Left kidney (tissue), 2 donors: ENCODE data around the gene PHC2. TPM values are rescaled to one million over a fixed set of nuclear protein-coding genes. Genes with fewer than 3 reads are reported as not detected.

Source experiments
- DNase-seq: peaks from one replicate; pipeline ENCODE4 v3.0.0-alpha.2; 2013
- polyA plus RNA-seq: library from polyadenylated mRNA; unstranded; fragments of 120-200 nt; gene quantifications from one replicate; pipeline ENCODE4 v1.2.1, GENCODE V29; 2013; ENCODE audit not compliant: insufficient read length

Gene PHC2
- polyA plus RNA-seq, 1 donor = 103 TPM

DNA sequence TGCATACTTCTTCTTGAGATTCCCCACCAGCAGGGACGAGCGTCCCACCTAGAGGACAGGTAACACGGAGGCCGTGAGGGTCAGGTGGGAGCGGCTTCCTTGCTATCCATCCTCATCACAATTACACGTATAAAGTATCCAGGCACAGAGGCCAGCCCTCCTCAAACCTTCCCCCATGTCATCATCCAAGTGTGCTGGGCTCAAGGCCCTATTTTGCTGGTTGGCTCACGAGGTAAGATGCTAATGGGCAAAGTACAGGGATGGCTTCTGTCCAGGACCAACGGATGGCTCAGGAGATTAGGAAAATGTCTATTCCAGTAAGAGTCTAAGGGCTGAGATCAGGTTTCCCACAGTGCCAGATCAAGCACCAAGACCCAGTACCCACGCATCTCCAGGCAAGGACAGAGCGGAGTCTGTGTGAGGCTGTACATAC lies 98.5 kb downstream of the PHC2 start:
- no peak for DNase-seq

DNA sequence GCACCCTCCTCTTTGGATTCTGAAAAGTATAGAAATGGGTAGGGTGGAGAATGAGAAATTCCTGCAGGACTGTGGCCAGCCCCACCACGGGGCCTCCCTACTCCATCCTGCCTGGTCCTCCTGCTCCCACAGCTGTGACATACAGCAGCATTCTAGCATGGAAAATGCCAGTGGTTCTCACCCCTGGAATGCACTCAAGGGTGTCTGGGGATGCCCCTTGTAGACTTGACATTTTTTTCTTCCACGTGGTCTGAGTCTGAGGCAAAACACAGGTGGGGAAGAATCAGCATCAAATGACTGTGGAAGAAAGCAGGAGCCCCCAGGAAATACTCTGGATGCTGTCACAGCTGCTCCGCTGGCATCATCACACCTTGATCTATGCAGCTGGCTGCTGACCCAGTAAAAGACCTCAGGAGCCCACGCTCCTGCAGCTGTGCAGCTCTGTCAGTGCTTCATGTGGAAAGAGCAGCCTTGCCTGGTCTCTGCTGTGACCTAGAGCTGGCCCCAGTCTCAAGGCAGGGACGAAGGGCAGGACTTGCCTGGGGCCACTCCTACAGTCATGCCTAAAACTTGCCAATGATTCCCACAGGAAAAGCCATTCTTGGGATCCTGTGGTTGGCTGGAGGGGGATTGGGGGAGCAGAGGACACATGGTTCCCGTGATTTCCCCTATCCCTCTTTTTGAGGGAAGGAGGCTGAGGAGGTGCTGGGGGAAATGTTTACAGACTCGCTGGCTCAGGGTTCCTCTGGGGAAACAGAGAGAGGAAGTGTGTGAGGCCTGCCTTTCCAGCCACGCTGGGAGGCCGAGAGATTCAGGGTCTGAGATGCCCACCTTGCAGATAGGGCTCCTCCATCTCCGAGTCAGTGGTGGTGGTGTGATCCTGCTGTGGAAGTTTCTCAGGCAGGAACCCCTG lies 99.2 kb downstream of the PHC2 start:
- no peak for DNase-seq

DNA sequence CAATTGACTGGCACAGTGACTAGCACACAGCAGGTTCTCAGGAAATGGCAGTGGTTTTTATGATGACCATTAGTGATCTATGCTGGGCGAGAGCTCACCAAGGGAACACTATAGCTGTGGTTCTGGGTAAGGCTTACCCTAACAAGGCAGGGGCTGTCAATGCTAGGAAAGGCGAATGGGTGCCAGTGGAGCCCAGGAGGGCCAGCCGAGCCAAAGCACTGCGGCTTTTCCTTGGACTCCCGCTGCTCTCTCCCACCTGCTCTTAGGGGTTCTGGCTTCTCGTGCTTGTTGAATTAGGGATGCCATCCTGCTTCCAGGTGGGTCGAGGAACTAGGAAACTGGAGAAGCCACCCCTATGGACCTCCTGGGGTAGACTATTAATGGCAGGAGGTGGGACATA lies 100.0 kb downstream of the PHC2 start:
- no peak for DNase-seq

DNA sequence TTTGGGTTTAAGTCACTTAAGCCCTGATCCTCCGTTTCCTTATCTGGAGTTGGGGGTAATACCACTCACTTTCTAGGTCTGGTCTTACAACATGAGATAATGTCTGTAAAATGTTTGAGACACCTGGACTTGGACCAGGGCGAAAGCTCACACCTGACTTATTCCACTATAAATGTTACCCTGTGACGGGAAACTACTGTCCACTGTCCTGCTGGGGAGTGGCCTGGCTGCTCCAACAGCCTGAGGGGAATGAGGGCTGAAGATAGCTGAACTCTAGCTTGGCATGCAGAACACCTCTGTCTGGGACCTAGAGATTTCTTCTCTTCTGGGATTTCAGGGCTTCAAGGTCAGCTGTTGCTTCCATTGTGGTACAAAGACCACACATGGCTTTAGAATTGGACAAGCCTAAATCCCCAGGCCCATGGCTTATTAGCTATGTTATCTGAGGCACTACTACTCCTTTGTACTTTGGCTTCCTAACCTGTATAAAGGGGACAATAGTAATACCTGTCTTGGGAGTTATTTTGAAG lies 100.5 kb downstream of the PHC2 start:
- no peak for DNase-seq

DNA sequence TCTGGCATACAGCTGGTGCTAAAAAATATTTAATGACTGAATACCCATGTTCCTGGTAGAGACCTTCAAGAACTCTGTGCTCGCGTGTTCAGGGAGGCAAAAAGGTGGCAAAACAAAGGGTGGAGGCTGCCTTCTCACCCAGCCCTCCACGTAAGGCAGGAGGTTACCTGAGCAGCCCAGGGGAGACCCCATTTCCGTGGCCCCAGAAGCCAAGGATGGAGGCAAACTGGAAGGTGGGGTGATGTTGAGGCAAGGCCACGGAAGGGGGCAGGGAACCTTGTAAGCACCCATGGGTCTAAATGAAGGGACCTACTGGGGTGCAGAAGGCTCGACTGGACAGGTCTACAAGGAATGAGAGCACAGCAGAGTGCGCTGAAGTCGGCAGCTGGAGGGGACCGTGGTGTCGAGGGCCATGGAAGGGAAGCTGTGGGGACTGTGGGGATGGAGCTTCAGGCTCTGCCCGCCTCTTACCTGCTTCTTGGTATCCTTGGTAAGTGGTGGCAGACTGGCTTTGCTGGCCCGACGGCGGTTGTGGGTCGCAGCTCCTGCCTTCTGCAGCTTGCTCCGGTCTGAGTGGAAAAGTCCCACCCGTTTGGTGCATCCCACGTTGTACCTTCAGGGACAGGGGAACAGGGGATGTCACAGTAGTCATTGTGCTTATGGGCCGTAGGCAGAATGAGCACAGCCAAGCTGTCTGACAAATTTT lies 101.1 kb downstream of the PHC2 start:
- DNase-seq = no peak

DNA sequence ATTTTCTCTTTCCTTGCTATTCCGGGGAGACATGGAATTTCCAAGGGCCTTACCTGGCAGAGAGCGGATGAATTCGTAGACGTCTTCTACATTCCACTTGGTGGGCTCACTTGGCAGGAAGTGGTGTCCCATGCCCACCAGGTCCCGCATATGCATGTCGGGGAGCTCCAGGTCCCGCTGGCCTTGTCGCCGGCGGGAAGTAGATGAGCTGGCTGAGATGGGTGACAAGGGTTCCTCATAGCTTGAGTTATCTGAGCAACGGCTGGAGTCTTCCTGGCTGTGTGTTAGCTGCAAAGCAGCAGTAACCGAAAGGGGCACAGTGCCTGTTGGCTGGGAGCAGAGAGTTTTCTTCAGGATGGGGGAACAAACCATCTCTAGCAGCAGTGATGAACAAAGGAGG lies 102.1 kb downstream of the PHC2 start:
- no peak for DNase-seq

DNA sequence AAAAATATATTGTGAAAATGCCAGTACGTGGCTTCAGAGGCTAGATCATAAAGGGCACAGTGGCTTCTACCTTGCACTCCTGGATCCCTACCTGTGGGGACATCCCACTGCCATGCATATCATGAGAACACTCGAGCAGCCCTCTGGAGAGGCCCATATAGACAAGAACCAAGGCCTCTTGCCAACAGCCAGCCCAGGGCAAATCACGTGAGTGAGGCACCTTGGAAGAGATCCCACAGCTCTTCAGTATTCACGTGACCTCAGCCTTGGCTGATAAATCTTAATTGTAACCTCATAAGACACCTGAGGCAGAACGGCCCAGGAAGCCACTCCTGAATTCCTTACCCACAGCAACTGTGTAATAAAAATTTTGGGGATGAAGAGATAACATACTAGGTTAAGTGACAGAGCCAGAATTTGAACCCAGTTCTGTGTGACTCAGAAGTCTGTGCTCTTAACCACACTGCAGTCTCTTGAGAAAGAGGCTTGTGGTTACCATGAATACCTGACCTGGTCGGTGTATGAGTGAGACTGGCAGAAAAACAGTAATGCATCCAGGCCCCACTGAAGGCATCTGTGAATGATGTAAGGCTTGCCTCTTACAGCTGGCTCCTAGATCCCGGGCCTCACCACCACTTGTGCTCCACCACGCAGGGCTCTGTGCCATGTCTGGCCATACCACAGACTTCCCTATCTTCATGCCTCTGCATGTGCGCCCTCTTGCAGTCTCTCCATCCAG lies 103.1 kb downstream of the PHC2 start:
- no peak for DNase-seq

DNA sequence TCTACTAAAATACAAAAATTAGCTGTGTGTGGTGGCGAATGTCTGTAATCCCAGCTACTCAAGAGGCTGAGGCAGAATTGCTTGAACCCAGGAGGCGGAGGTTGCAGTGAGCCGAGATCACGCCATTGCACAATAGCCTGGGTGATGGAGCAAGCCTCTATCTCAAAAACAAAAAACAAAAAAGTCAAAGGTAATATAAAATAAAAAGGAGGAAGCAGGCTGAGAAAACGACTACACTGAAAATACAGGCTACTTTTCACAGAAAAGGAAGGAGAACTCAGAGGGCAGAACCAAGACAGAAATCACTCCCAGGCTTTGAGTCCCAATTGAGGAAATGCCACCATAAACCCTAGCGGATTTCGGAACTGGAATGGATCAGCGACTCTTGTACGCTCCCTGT lies 104.1 kb downstream of the PHC2 start:
- no peak for DNase-seq

DNA sequence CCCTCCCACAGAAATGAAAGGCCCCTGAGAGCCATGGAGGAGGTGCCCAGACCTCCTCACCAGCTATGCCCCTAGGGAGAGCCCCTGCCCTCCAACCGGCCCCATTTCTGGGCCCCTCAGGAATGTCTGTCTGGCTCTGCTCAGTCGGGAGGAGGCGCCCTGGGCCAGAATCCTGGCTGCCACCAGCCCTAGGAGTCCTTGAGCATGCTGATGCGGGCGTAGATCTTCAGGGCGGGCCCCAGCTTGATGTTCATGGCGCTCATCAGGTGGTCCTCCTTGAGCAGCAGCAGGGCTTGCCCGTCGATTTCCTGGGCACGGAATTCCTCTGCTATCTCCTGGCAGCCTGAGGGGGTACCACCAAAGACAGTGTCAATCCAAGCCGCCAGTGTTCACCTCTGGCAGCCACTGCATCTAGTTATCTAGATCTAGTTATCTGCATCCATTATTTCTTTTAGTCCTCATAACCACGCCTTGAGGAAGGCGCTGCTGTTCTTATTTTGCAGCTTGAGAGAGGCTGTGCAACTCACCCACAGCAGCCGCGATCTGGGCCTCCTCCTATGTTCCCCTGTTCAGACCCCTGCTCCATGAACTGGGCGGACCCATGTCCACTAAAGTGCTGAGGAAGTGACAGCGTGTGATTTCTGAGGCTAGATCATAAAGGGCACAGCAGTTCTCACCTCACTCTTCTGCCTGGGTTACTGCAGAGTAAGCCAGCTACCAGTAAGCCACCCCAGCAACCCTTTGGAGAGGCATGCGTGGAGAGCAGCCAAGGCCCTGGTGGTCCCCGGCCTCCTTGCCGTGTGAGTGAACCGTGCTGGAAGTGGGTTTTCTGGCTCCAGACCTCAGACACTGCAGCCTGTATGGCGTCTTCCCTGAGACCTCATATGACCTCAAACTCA lies 106.0 kb downstream of the PHC2 start:
- no peak for DNase-seq

DNA sequence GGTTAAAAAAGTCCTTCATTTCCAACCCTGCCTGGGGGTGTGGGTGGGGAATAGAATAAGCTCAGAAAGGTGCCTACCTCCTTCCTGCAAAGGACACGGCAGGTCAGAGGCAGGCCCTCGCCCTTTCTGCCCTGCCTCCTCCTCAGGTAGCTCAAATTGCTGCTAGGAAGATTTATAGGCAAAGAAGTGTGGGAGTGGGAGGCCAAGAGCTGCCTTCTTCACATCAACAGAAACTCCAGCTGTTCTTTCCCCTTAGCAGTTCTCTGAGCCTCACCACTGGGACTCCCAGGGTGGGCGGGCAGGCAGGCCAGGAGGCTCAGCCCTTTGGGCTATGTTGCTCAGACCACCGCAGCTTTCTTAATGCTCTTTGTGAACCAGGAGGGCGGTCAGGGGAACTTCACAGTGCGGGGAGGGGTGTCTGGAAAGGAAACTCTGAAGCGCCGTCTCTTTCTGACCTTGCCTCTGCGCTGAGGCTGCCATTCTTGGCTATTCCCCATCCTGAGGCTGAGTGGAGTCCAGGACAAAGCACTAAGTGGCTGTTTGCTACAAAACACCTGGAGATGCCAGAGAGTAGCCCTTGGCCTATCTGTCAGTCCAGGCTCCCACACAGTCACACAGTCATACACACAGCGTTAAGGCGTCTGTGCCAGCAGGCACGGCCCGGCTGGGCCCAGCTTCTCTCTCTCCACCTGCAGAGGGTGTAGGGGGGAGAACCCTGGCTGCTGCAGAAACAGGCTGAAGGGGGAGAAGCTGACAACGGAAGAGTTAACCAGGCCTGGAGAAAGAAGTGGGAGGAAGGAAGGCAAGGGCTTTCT lies 107.0 kb downstream of the PHC2 start:
- no peak for DNase-seq

DNA sequence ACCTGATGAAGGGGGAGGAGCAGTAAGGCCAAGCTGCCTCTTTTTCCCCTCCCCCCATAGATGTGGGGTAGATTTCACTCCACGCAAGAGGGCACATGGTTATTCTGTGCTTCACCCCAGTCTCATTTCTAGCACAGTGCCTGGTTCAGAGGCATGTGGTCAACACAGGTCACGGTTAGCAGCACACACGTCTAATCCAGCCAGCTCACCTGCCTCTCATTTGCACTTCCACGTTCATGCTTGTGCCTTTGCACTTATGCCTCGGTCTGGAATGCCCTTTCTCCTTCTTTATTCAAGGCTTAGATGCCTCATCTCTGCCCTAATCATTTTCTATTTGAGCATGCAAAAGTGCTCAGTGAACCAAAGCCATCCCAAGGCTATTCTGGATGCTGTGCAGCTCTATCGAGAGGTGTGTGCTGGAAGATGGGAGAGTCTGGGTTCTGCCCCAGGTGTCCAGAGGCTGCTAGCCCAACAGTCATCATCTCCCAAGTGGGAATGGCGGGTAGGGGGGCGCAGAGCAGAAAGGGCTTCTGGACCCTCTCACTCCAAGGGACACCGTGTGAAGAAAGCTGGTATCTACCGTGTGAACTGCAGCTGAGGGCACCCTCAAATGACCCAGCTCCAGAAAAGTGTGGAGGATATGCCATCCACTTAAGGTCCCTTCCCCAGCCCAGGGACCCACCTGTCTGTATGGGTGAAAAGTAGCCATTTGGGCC lies 107.9 kb downstream of the PHC2 start:
- no peak for DNase-seq

DNA sequence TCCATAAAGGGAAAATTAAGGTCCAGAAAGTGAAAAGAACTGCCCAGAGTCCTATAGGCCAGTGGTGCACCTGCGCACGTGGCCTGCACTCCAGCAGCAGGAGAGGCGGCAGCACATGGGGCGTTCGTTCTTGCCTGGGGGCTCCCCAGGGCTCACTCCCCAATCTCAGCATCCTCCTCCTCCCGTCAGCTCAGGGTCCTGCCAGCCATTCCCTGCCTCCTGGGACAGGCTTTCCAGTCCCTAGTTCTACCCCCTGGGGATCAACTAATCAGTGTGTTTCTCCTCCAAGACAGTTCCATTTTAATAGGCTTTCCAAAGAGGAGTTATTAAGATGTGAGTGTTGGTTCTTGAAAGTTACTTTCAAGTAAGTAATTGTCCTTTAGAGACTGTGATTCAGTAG lies 108.8 kb downstream of the PHC2 start:
- no peak for DNase-seq

DNA sequence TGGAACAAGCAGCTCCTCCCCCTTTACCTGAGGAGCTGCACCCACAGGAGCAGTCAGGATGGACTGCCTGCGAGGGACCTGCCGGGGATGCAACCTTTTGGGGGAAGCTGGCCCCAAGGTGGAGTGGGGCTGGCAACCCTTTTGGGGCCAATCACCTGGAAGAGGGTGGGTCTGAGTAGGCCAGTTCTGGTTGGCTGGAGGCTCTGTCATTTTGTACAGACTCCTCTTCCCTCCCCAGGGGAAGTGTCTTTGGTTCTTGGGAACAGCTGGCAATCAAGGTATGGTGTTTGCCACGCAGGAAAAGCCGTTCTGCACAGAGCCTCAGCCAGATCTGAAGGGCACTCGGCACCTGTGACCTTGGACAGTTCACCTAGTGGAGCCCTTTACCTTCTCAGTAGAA lies 109.7 kb downstream of the PHC2 start:
- DNase-seq = no peak

DNA sequence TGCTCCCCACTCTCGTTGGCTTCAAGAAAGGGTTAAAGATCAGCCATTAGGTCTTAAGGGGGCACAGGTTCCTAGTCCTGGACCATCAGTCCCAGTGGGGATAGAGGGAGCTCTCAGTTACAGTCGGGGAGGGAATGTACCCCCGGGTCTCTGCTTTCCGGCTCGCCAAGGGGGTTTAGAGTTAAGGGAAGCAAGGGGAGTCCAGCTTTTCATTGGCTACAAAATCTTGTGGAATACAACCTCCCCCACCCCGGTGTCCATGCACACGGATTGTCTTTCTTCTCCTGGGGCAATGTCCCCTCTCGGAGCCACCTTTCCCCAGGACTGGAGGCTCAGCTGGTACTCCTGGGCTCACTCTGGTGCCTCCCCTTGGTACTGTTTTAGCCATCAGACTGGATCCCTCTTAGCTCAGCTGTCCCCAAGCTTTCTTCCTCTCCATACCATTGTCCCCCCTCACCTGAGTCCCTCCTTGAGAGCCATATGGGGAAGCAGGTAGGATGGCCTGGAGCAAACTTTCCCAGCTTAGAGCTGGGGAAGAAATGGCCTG lies 110.2 kb downstream of the PHC2 start, which contains the start of gene A3GALT2:
Gene A3GALT2 (minus strand): TSS at position 480 of the 547 bp plus-strand sequence. CDS start 0 bp downstream, at position 480.
- no peak for DNase-seq

DNA sequence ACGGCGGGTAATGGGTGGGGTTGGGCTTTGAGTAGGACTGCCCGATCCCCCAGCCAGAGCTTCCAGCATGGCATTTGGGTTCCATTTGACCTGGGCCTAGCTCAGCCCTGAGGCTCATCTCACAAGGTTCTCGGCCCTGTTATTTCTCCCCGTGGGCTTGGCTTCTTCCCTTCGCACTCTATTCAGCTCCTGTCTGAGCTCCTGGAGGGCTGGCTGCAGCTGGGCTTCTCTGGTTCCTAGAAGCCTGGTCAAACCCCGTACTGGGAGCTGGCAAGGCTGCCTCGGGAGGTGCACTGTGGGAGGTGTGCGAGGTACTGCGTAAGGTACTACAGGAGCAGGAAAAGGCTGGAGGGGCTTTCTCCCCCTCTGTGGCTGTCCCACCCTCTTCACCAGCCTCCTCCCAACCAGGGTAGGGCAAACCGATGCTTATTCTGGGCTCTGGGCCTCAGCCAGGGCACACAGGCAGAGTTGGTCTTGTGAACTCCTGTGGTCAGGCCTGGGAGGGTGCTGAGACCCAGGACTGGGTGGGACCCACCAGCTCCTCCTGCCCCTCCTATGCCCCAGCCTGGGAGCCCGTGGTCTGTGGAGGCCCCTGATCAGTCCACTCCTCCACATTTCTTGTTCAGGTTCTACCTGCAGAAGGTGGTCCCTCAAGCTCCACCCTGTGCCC lies 110.8 kb downstream of the PHC2 start:
- no peak for DNase-seq

DNA sequence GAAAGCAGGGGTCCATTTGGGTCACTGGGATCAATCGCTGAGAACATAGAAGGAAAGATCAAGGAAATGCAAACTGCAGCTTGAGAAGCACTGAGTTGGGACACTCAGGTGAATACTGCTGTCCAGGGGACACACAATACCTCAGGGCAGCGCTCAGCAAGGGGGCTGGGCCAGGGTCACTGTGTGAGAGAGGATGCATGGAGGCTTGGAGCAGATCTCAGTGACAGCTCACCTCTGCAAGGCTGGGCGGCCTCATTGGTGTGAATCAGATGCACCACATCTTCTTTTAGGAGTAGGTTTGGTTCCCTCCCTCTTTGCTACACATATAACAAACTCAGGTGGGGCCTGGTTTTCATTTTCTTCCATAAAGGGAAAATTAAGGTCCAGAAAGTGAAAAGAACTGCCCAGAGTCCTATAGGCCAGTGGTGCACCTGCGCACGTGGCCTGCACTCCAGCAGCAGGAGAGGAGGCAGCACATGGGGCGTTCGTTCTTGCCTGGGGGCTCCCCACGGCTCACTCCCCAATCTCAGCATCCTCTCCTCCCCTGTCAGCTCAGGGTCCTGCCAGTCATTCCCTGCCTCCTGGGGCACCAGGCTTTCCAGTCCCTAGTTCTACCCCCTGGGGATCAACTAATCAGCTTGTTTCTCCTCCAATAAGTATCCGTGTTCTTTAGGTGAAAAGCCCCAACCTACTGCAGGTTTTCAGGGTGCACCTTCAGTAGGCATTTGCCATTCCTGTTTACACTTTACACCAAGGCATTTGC lies 111.5 kb downstream of the PHC2 start:
- no peak for DNase-seq

DNA sequence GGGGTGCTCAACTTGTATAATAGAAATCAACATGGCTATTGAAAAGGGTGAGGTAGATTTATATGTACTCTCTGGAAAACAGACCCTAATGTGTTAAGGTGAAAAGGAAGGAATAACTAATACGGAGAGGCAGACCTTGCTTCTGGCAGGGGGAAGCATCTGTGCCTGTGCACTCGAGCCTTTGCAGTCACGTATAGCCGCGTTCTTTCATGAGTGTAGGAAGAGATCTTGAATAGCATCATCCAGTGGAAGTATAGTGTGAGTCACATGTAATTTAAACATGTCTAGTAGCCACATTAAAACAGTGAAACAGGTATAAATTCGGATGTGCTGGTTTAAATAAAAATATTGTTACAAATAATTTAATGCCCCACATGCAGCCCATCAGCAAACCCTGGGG lies 112.9 kb downstream of the PHC2 start:
- no peak for DNase-seq

DNA sequence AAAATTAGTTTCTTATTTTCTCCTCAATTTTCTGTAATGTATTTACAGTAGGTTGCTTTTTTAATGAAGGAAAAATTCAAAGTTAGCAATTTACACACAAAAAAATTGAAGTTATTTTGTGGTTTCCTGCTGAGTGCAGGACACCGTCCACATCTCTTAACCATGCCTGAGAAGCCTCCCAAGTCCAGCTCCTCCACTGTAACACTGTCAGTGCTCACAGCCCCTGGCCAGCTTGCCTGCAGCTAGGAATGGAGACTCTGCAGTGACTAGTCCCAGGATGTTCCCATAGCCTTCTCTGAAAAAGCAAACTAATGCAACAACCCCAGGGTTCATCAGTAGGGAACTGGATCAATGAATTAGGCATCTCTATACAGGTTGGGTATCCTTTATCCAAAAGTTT lies 113.5 kb downstream of the PHC2 start:
- DNase-seq = no peak
